Type B pancreatic cell (in vitro differentiated cells): ENCODE measurements around the gene SAE1. TPM values are rescaled to one million over a fixed set of nuclear protein-coding genes. Genes with fewer than 3 reads are reported as not detected.

ENCODE experiments used
- DNase-seq: peaks from one replicate; pipeline ENCODE4 v3.0.0; 2021; ENCODE audit warnings: mixed read lengths; ENCODE audit not compliant: unreplicated experiment; ENCODE audit errors: extremely low spot score
- H3K27ac Mint-ChIP-seq: 2 replicates; pipeline ENCODE4 v1.8.0; 2021; ENCODE audit warnings: mild to moderate bottlenecking, mixed read lengths
- H3K27me3 Mint-ChIP-seq: 2 replicates; pipeline ENCODE4 v1.8.0; 2021; ENCODE audit warnings: mixed read lengths
- H3K36me3 Mint-ChIP-seq: 2 replicates; pipeline ENCODE4 v1.8.0; 2021; ENCODE audit warnings: mixed read lengths
- H3K4me1 Mint-ChIP-seq: one replicate; pipeline ENCODE4 v1.8.0; 2021; ENCODE audit warnings: mixed read lengths; ENCODE audit not compliant: unreplicated experiment
- H3K4me3 Mint-ChIP-seq: 2 replicates; pipeline ENCODE4 v1.8.0; 2021; ENCODE audit warnings: mild to moderate bottlenecking, mixed read lengths
- H3K9me3 Mint-ChIP-seq: 2 replicates; pipeline ENCODE4 v1.8.0; 2021; ENCODE audit warnings: mixed read lengths
- total RNA-seq: library from RNA; stranded (reverse); gene quantifications from 2 replicates; pipeline ENCODE4 v1.2.1, GENCODE V29; 2021; ENCODE audit warnings: low replicate concordance
- TF ChIP-seq, protein P1 (sequence below): fragments of 200-600 bp; sonication (generic); conservative IDR thresholded peaks from 2 replicates; pipeline ENCODE4 v1.5.0; 2021; ENCODE audit warnings: antibody characterized with exemption, mild to moderate bottlenecking

SAE1 gene
- total RNA-seq, 1 donor from 2014 or later: 155 TPM

DNA sequence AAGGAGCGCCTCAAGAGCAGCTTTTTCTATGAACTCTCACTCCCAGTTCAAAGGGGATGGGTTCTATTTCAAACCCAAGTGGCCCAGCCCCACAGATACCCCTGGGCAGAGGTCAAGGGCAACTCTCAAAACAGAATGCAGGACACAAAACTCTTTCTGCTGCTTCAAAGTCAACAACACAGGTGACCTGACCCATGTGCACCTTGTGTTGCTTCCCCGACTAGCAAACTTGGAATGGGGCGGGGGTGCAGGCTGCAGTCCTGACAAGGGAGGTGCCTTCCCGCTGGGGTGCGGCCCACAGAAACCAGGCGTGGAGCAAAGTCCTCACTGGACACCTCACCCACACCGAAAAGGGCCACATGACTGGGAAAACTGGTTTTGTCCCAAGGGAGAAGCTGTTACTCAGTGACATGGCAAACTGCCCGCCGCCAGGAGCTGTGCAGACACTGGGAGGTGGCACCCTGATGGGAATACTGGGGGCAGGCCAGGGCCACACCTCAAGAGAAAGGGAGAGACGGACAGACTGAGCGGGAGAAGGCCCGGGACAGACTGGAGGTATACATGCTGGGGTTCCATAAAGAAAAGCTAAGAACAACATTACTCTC lies 34.4 kb upstream of the SAE1 start:
- DNase-seq: no peak
- Mint-ChIP-seq H3K27me3 (no peaks in the 10 kb centered on the region), H3K36me3 (peaks cover 24% of the 10 kb centered on the region), H3K4me3 (peak overlapping the region; percentile 69), H3K27ac (peak overlapping the region; percentile 99), H3K9me3 (no peaks in the 10 kb centered on the region), H3K4me1 (peaks cover 45% of the 10 kb centered on the region)
- TF ChIP-seq, protein P1, sequence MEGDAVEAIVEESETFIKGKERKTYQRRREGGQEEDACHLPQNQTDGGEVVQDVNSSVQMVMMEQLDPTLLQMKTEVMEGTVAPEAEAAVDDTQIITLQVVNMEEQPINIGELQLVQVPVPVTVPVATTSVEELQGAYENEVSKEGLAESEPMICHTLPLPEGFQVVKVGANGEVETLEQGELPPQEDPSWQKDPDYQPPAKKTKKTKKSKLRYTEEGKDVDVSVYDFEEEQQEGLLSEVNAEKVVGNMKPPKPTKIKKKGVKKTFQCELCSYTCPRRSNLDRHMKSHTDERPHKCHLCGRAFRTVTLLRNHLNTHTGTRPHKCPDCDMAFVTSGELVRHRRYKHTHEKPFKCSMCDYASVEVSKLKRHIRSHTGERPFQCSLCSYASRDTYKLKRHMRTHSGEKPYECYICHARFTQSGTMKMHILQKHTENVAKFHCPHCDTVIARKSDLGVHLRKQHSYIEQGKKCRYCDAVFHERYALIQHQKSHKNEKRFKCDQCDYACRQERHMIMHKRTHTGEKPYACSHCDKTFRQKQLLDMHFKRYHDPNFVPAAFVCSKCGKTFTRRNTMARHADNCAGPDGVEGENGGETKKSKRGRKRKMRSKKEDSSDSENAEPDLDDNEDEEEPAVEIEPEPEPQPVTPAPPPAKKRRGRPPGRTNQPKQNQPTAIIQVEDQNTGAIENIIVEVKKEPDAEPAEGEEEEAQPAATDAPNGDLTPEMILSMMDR: no peak

DNA sequence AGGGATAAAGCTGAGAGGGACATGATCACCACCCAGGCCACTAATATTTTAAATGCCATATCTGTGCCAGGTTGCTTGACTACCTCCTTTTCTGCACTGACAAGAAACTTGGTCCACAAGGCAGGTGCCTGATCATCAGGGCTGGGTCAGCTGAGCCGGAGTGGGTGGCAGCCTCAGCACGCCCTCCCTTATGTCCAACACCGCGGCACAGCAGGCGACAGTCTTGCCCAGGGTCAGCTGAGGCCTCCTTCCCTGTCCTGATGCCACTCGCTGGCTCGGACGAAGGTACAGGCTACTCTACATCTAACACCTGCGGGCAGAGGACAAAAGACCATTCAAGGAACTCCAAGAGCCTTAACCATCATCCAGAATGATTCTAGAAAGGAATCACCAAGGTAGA lies 33.9 kb upstream of the SAE1 start:
- no peak for DNase-seq
- Mint-ChIP-seq H3K27me3 (no peaks in the 10 kb centered on the region), H3K36me3 (peaks cover 24% of the 10 kb centered on the region), H3K4me3 (peak overlapping the region; percentile 69), H3K9me3 (no peaks in the 10 kb centered on the region), H3K4me1 (peaks cover 45% of the 10 kb centered on the region), H3K27ac (peak overlapping the region; percentile 99)
- TF ChIP-seq, protein P1: no peak

DNA sequence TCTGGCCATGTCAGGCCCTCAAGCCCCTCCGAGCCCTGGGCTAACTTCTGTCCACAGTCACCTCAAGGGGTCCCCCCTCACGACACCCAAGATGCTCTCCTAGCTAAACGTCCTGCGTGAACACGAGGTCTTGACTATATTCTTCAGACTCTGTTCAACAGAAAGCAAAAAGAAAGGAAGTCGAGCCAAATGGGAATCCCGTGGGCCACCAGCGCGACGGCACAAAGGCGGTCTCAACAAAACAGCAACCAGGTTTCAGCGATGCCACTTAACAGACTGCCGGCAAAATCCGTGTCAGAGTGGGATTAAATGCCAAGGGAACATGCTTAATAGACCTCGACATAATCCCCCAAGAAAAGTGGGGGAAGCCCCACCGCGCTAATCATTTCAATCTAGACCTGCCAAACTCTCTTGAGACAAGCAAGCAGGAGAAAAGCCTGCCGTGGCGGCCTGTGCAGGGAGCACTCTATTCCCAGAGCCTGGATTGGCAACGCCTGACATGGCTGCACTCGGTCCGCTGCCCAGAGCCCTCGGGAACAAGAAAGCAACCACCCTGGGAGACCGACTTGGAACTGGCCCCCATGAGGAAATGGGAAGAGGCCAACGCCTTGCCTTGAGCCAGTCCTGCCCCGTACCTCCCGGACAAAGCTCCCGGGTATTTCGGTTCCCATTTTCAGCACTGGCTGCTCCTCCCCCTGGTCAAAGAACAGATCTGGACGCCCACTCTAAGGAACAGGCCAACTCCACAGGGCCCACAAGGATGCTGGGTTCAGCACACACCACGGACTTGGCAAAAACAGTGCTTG lies 33.0 kb upstream of the SAE1 start:
- no peak overlapping the region for H3K4me3 Mint-ChIP-seq
- H3K36me3 Mint-ChIP-seq: peaks cover 21% of the 10 kb centered on the region
- H3K4me1 Mint-ChIP-seq: peaks cover 52% of the 10 kb centered on the region
- TF ChIP-seq, protein P1: no peak
- DNase-seq: no peak
- no peaks in the 10 kb centered on the region for H3K9me3 Mint-ChIP-seq
- H3K27ac Mint-ChIP-seq: peak overlapping the region; percentile 99
- H3K27me3 Mint-ChIP-seq: no peaks in the 10 kb centered on the region

DNA sequence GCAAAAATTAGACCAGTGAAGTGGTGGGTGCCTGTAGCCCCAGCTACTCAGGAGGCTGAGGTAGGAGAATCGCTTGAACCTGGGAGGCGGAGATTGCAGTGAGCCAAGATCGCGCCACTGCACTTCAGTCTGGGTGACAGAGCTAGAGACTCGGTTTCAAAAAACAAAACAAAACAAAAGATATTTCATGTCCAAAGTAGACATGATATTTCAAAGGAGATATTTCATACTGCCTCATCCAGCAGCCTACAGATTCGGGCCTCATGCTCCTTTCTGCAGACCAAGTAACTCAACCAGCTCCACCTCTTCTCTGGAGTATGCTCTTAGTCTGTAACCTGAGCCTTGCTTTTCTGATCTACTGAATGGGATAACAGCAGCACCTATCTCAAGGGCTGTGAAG lies 32.0 kb upstream of the SAE1 start:
- no peak for DNase-seq
- Mint-ChIP-seq H3K27ac (peak overlapping the region; percentile 99), H3K36me3 (peaks cover 21% of the 10 kb centered on the region), H3K27me3 (no peaks in the 10 kb centered on the region), H3K4me3 (peak overlapping the region; percentile 28), H3K4me1 (peaks cover 56% of the 10 kb centered on the region), H3K9me3 (no peaks in the 10 kb centered on the region)
- TF ChIP-seq, protein P1: no peak

DNA sequence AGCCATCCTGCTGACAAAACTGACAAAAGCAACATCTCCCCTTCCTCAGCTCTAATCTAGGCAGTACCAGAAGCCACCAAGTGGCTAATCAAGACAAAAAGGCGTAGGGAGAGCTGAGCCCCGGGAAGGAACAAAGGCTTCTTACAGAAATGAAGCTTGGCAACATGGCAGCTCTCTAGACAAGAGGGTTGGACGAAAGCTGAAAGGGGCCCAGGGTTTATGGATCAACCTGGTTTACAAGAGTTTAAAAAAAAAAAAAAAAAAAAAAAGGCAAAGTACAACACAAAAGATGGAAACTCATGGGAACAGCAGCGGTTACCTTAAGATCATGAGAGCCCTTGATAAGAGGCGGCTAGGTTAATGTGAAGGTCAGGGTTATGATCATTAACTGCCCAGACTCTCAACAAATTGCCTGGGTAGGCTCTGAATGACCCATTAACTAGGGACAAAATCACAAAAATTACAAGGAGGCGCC lies 31.0 kb upstream of the SAE1 start:
- Mint-ChIP-seq H3K4me3 (no peak overlapping the region), H3K9me3 (no peaks in the 10 kb centered on the region), H3K4me1 (peaks cover 48% of the 10 kb centered on the region), H3K27me3 (no peaks in the 10 kb centered on the region), H3K27ac (peak overlapping the region; percentile 99), H3K36me3 (peaks cover 16% of the 10 kb centered on the region)
- no peak for DNase-seq
- TF ChIP-seq, protein P1: no peak
